ENCODE measurements around the gene GLT8D2.

Gene GLT8D2

DNA sequence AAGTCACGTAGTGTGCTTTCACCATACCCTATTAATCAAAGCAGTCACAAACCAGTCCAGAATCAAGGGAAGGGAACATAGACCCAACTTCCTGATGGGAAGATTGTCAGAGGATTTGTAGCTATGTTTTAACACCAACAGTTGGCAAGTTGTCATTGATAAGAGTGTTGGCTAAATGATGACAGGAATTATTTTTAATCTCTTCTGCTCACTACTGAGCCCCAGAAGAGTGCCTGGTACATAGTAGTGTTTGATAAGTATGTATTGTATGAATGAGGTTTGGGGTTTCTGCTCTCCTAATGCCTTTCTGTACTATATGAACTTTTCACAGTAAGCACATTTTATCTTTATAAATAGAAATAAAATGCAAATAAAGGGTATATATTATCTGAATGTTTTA, 29.0 kb upstream of the GLT8D2 start:
- H2AK5ac ChIP-seq (ENCODE audit: low read length, severe bottlenecking): no peak overlapping the region
- DNase-seq: no peak
- no peak overlapping the region for H3K9ac ChIP-seq (ENCODE audit: low read length)
- H3K4ac ChIP-seq (ENCODE audit: low read depth in 1 of 2, low read length in 2 of 2): no peak overlapping the region
- no peaks in the 10 kb centered on the region for H3K27me3 ChIP-seq (ENCODE audit: control insufficient read depth in 1 of 2, insufficient read depth in 1 of 2, low read length in 2 of 2)
- H3K4me3 ChIP-seq (ENCODE audit: insufficient read depth in 1 of 2, low read depth in 1 of 2, low read length in 2 of 2): no peak overlapping the region
- peaks cover 5 to 56% of the 10 kb centered on the region in 2 experiments for H3K36me3 ChIP-seq (ENCODE audit: control insufficient read depth in 1 of 2, insufficient read depth in 2 of 2, low read depth in 1 of 2, low read length in 2 of 2)
- no peak overlapping the region for H3K14ac ChIP-seq (ENCODE audit: low read length in 2 of 2)
- no peak overlapping the region for H2BK5ac ChIP-seq (ENCODE audit: low read depth, low read length, poor library complexity, severe bottlenecking)
- H2AFZ ChIP-seq (ENCODE audit: low read depth, low read length): no peak overlapping the region
- peaks cover 18% of the 10 kb centered on the region for H3K79me1 ChIP-seq (replicated peaks; ENCODE audit: low read length, poor library complexity, severe bottlenecking)
- no peaks in the 10 kb centered on the region for H3K9me3 ChIP-seq (ENCODE audit: control insufficient read depth, low read length)
- no peak overlapping the region for H2BK12ac ChIP-seq (ENCODE audit: low read length in 2 of 2)
- no peak overlapping the region for H3K4me2 ChIP-seq (ENCODE audit: low read length, poor library complexity, severe bottlenecking)
- H2BK15ac ChIP-seq (ENCODE audit: low read depth, poor library complexity, severe bottlenecking): no peak overlapping the region
- no peak overlapping the region for H4K91ac ChIP-seq (ENCODE audit: low read length)
- no peaks in the 10 kb centered on the region for H3K4me1 ChIP-seq (ENCODE audit: control insufficient read depth, insufficient read depth, low read depth, low read length)
- H2BK120ac ChIP-seq (ENCODE audit: low read depth, low read length): no peak overlapping the region
- no peak overlapping the region for H3K18ac ChIP-seq (ENCODE audit: low read depth in 1 of 2, low read length in 2 of 2)
- no peak overlapping the region for H4K8ac ChIP-seq (ENCODE audit: low read length)
- no CpG with 5 or more reads among the region's 1 CpG for WGBS
- H3K27ac ChIP-seq (ENCODE audit: low read length, poor library complexity, severe bottlenecking): no peak overlapping the region
- H3K23ac ChIP-seq (ENCODE audit: low read length in 2 of 2): no peak overlapping the region

DNA sequence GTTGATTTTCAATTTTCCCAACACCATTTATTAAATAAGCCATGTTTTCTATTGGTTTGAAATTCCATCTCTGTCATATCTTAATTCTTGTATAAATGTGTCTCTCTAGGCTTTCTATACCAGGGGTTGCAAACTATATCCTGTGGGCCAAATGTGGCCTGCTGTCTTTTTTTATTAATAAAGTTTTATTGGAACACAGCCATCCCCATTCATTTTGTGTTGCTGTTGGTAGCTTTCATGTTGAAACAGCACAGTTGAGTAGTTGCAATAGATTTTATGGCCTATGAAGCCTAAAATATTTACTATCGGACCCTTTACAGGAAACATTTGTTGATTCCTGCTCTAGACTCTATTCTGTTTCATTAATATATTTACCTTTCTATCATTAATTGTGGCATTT, 23.7 kb upstream of the GLT8D2 start:
- no CpG with 5 or more reads among the region's 1 CpG for WGBS
- H3K4me2 ChIP-seq (ENCODE audit: low read length, poor library complexity, severe bottlenecking): no peak overlapping the region
- H2BK120ac ChIP-seq (ENCODE audit: low read depth, low read length): no peak overlapping the region
- no peak overlapping the region for H4K91ac ChIP-seq (ENCODE audit: low read length)
- H3K18ac ChIP-seq (ENCODE audit: low read depth in 1 of 2, low read length in 2 of 2): no peak overlapping the region
- H2AFZ ChIP-seq (ENCODE audit: low read depth, low read length): no peak overlapping the region
- no peak for DNase-seq
- no peak overlapping the region for H3K4ac ChIP-seq (ENCODE audit: low read depth in 1 of 2, low read length in 2 of 2)
- H3K36me3 ChIP-seq (ENCODE audit: control insufficient read depth in 1 of 2, insufficient read depth in 2 of 2, low read depth in 1 of 2, low read length in 2 of 2): peaks cover 13 to 40% of the 10 kb centered on the region in 2 experiments
- peaks cover 20% of the 10 kb centered on the region for H3K79me1 ChIP-seq (replicated peaks; ENCODE audit: low read length, poor library complexity, severe bottlenecking)
- H3K4me3 ChIP-seq (ENCODE audit: insufficient read depth in 1 of 2, low read depth in 1 of 2, low read length in 2 of 2): no peak overlapping the region
- no peak overlapping the region for H2BK5ac ChIP-seq (ENCODE audit: low read depth, low read length, poor library complexity, severe bottlenecking)
- H2BK15ac ChIP-seq (ENCODE audit: low read depth, poor library complexity, severe bottlenecking): no peak overlapping the region
- no peak overlapping the region for H4K8ac ChIP-seq (ENCODE audit: low read length)
- no peak overlapping the region for H2BK12ac ChIP-seq (ENCODE audit: low read length in 2 of 2)
- H3K9ac ChIP-seq (ENCODE audit: low read length): no peak overlapping the region
- H3K27me3 ChIP-seq (ENCODE audit: control insufficient read depth in 1 of 2, insufficient read depth in 1 of 2, low read length in 2 of 2): no peaks in the 10 kb centered on the region
- no peak overlapping the region for H3K14ac ChIP-seq (ENCODE audit: low read length in 2 of 2)
- H3K4me1 ChIP-seq (ENCODE audit: control insufficient read depth, insufficient read depth, low read depth, low read length): peaks cover 2% of the 10 kb centered on the region
- H2AK5ac ChIP-seq (ENCODE audit: low read length, severe bottlenecking): no peak overlapping the region
- H3K9me3 ChIP-seq (ENCODE audit: control insufficient read depth, low read length): no peaks in the 10 kb centered on the region
- H3K27ac ChIP-seq (ENCODE audit: low read length, poor library complexity, severe bottlenecking): no peak overlapping the region
- no peak overlapping the region for H3K23ac ChIP-seq (ENCODE audit: low read length in 2 of 2)

DNA sequence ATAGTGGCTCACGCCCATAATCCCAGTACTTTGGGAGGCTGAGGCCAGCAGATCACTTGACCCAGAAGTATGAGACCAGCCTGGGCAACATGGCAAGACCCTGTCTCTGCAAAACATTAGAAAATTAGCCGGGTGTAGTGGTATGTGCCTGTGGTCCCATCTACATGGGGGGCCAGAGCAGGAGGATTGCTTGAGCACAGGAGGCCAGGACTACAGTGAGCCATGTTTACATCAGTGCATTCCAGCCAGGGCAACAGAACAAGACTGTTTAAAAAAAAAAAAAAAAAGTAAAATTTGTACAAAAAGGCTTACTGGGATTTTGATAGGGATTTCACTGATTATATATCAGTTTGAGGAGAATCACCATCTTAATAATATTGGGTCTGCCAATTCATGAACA, 22.1 kb upstream of the GLT8D2 start:
- H3K9ac ChIP-seq (ENCODE audit: low read length): no peak overlapping the region
- H2BK12ac ChIP-seq (ENCODE audit: low read length in 2 of 2): no peak overlapping the region
- H3K79me1 ChIP-seq (replicated peaks; ENCODE audit: low read length, poor library complexity, severe bottlenecking): peaks cover 18% of the 10 kb centered on the region
- no peak overlapping the region for H3K4me2 ChIP-seq (ENCODE audit: low read length, poor library complexity, severe bottlenecking)
- H3K23ac ChIP-seq (ENCODE audit: low read length in 2 of 2): no peak overlapping the region
- no peak for DNase-seq
- H3K9me3 ChIP-seq (ENCODE audit: control insufficient read depth, low read length): no peaks in the 10 kb centered on the region
- H3K18ac ChIP-seq (ENCODE audit: low read depth in 1 of 2, low read length in 2 of 2): no peak overlapping the region
- H3K4me1 ChIP-seq (ENCODE audit: control insufficient read depth, insufficient read depth, low read depth, low read length): peaks cover 2% of the 10 kb centered on the region
- H2AK5ac ChIP-seq (ENCODE audit: low read length, severe bottlenecking): no peak overlapping the region
- no peak overlapping the region for H3K4ac ChIP-seq (ENCODE audit: low read depth in 1 of 2, low read length in 2 of 2)
- H2BK5ac ChIP-seq (ENCODE audit: low read depth, low read length, poor library complexity, severe bottlenecking): no peak overlapping the region
- no peak overlapping the region for H3K4me3 ChIP-seq (ENCODE audit: insufficient read depth in 1 of 2, low read depth in 1 of 2, low read length in 2 of 2)
- no peak overlapping the region for H3K27ac ChIP-seq (ENCODE audit: low read length, poor library complexity, severe bottlenecking)
- no peak overlapping the region for H3K14ac ChIP-seq (ENCODE audit: low read length in 2 of 2)
- no peak overlapping the region for H2BK15ac ChIP-seq (ENCODE audit: low read depth, poor library complexity, severe bottlenecking)
- H3K27me3 ChIP-seq (ENCODE audit: control insufficient read depth in 1 of 2, insufficient read depth in 1 of 2, low read length in 2 of 2): no peaks in the 10 kb centered on the region
- H4K91ac ChIP-seq (ENCODE audit: low read length): no peak overlapping the region
- no peak overlapping the region for H2BK120ac ChIP-seq (ENCODE audit: low read depth, low read length)
- WGBS: 86% methylated on average over 2 of the region's 2 CpGs
- H3K36me3 ChIP-seq (ENCODE audit: control insufficient read depth in 1 of 2, insufficient read depth in 2 of 2, low read depth in 1 of 2, low read length in 2 of 2): peaks cover 13 to 50% of the 10 kb centered on the region in 2 experiments
- no peak overlapping the region for H2AFZ ChIP-seq (ENCODE audit: low read depth, low read length)
- no peak overlapping the region for H4K8ac ChIP-seq (ENCODE audit: low read length)

DNA sequence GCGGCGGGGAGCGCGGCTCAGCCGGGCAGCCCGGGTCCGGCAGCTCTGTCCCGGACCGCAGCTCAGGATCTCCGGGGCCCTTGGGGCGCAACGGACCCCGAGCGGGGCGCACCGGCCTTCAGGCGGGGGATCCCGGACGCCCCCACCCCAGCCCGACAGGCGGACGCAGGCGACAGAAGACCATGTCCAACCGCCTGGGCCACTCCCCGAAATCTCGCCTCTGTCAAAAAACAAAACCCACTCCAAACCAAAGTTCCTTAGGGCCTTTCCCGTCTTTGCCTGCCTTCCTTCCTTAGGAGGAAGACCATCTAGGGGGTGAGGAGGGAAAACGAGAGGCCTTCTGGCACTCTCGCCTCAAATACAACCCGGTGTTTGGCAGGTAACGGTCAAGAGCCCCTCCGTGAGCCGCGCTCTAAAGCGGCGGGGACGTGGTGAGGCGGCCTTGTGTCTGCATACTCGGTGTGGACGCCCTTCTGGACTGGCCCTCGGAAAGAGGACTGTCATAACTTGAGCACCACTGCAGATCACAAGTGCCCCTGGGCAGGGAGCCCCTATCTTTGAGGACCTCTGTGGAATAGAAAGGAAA, 14.9 kb upstream of the GLT8D2 start:
- Histone ChIP-seq H2AFZ (ENCODE audit: low read depth, low read length) (peak overlapping the region; percentile 75), H3K4me2 (ENCODE audit: low read length, poor library complexity, severe bottlenecking) (peak overlapping the region; percentile 96), H3K9ac (ENCODE audit: low read length) (peak overlapping the region; percentile 95), H3K27ac (ENCODE audit: low read length, poor library complexity, severe bottlenecking) (no peak overlapping the region), H2BK15ac (ENCODE audit: low read depth, poor library complexity, severe bottlenecking) (peak overlapping the region; percentile 21), H3K9me3 (ENCODE audit: control insufficient read depth, low read length) (no peaks in the 10 kb centered on the region), H3K4ac (ENCODE audit: low read depth in 1 of 2, low read length in 2 of 2) (peak overlapping the region; percentile 68 to 90), H2BK120ac (ENCODE audit: low read depth, low read length) (no peak overlapping the region), H3K23ac (ENCODE audit: low read length in 2 of 2) (peak overlapping the region in 1 of 2 experiments; percentile 97), H2BK12ac (ENCODE audit: low read length in 2 of 2) (peak overlapping the region in 1 of 2 experiments; percentile 76), H3K14ac (ENCODE audit: low read length in 2 of 2) (peak overlapping the region in 1 of 2 experiments; percentile 83), H3K79me1 (replicated peaks; ENCODE audit: low read length, poor library complexity, severe bottlenecking) (peaks cover 10% of the 10 kb centered on the region), H3K4me3 (ENCODE audit: insufficient read depth in 1 of 2, low read depth in 1 of 2, low read length in 2 of 2) (peak overlapping the region; percentile 92), H3K36me3 (ENCODE audit: control insufficient read depth in 1 of 2, insufficient read depth in 2 of 2, low read depth in 1 of 2, low read length in 2 of 2) (peaks cover 4 to 29% of the 10 kb centered on the region in 2 experiments), H3K18ac (ENCODE audit: low read depth in 1 of 2, low read length in 2 of 2) (peak overlapping the region; percentile 97), H3K4me1 (ENCODE audit: control insufficient read depth, insufficient read depth, low read depth, low read length) (peaks cover 3% of the 10 kb centered on the region), H3K27me3 (ENCODE audit: control insufficient read depth in 1 of 2, insufficient read depth in 1 of 2, low read length in 2 of 2) (peaks cover 0 to 11% of the 10 kb centered on the region in 2 experiments), H2AK5ac (ENCODE audit: low read length, severe bottlenecking) (no peak overlapping the region), H2BK5ac (ENCODE audit: low read depth, low read length, poor library complexity, severe bottlenecking) (no peak overlapping the region), H4K8ac (ENCODE audit: low read length) (no peak overlapping the region), H4K91ac (ENCODE audit: low read length) (peak overlapping the region; percentile 96)
- DNase-seq: peak; percentile 38
- WGBS: under 1% methylated on average over 39 of the region's 41 CpGs
